Measurements from ENCODE around the gene TPSG1.
"Not testable (repeated sequence)": the region's sequence is repeated elsewhere in the genome, so short reads cannot be mapped to it uniquely, and the experiment has no call there.

TPSG1 gene

GRCh38 chr16:1202274-1202673 is 22.8 kb downstream of the TPSG1 start:
- no CpG with 5 or more reads among the region's 18 CpGs for WGBS (ENCODE audit: extremely low coverage, insufficient coverage, low lambda C conversion rate)
- no peak overlapping the region for H2BK120ac ChIP-seq (ENCODE audit: low read depth, low read length)
- no peak overlapping the region for H3K18ac ChIP-seq (ENCODE audit: low read length)
- H3K79me2 ChIP-seq (ENCODE audit: control insufficient read depth, insufficient read depth, low read length): no peaks in the 10 kb centered on the region
- H3K27ac ChIP-seq (ENCODE audit: low read depth, low read length): no peak overlapping the region
- H2BK15ac ChIP-seq (replicated peaks; ENCODE audit: low read depth): no peak overlapping the region
- H3K79me1 ChIP-seq (ENCODE audit: low read length): no peaks in the 10 kb centered on the region
- H3K56ac ChIP-seq (ENCODE audit: low read length): no peak overlapping the region
- H3K27me3 ChIP-seq (ENCODE audit: insufficient read depth, low read length, poor library complexity): no peaks in the 10 kb centered on the region
- H3K23ac ChIP-seq (ENCODE audit: low read length): no peak overlapping the region
- no peak overlapping the region for H2BK5ac ChIP-seq (ENCODE audit: low read length)
- no peaks in the 10 kb centered on the region for H3K4me1 ChIP-seq (ENCODE audit: control insufficient read depth, low read depth, low read length)
- H4K5ac ChIP-seq (ENCODE audit: low read length): no peak overlapping the region
- no peak overlapping the region for H2AK5ac ChIP-seq (ENCODE audit: low read length)
- H3K36me3 ChIP-seq (ENCODE audit: control insufficient read depth, insufficient read depth, low read length): no peaks in the 10 kb centered on the region
- H4K8ac ChIP-seq (ENCODE audit: low read depth, low read length): no peak overlapping the region
- H3K4me2 ChIP-seq (ENCODE audit: low read length): no peak overlapping the region
- no peak for DNase-seq
- no peak overlapping the region for H3K9ac ChIP-seq (ENCODE audit: low read length)
- H3K4me3 ChIP-seq (ENCODE audit: low read length): no peak overlapping the region
- no peak overlapping the region for H3K4ac ChIP-seq (ENCODE audit: low read depth, low read length)

- Histone ChIP-seq H3K4me2 (ENCODE audit: low read length) (no peak overlapping the region), H4K5ac (ENCODE audit: low read length) (no peak overlapping the region), H3K27ac (ENCODE audit: low read depth, low read length) (no peak overlapping the region), H3K9ac (ENCODE audit: low read length) (no peak overlapping the region), H2AK5ac (ENCODE audit: low read length) (no peak overlapping the region), H3K27me3 (ENCODE audit: insufficient read depth, low read length, poor library complexity) (no peaks in the 10 kb centered on the region), H3K79me2 (ENCODE audit: control insufficient read depth, insufficient read depth, low read length) (no peaks in the 10 kb centered on the region), H2BK5ac (ENCODE audit: low read length) (no peak overlapping the region), H3K56ac (ENCODE audit: low read length) (no peak overlapping the region), H3K4me3 (ENCODE audit: low read length) (no peak overlapping the region), H3K79me1 (ENCODE audit: low read length) (no peaks in the 10 kb centered on the region), H3K4ac (ENCODE audit: low read depth, low read length) (no peak overlapping the region), H3K18ac (ENCODE audit: low read length) (no peak overlapping the region), H3K36me3 (ENCODE audit: control insufficient read depth, insufficient read depth, low read length) (no peaks in the 10 kb centered on the region), H2BK120ac (ENCODE audit: low read depth, low read length) (no peak overlapping the region), H2BK15ac (replicated peaks; ENCODE audit: low read depth) (no peak overlapping the region), H4K8ac (ENCODE audit: low read depth, low read length) (no peak overlapping the region), H3K23ac (ENCODE audit: low read length) (no peak overlapping the region), H3K4me1 (ENCODE audit: control insufficient read depth, low read depth, low read length) (no peaks in the 10 kb centered on the region)
- WGBS (ENCODE audit: extremely low coverage, insufficient coverage, low lambda C conversion rate): no CpG with 5 or more reads among the region's 25 CpGs
- no peak for DNase-seq
Measured at GRCh38 chr16:1201444-1201843, 23.6 kb downstream of the TPSG1 start.

DNA sequence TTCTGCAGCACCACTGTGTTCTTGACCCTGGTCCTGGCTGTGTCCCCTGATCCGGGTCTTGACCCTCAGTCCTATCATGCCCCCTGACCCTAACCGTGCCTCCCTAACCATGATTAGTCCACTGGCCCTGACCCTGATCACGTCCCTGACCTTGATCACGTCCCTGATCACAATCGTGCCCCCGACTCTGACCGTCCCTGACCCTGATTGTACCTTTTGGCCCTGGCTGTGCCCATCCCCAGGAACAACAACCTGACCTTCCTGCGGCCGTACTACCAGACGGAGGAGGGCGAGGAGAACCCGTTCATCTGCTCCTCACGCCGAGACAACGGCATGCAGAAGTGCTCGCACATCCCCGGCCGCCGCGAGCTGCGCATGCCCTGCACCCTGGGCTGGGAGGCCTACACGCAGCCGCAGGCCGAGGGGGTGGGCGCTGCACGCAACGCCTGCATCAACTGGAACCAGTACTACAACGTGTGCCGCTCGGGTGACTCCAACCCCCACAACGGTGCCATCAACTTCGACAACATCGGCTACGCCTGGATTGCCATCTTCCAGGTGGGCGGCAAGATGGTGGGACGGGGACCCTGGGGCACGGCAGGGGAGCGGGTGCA is 24.9 kb downstream of the TPSG1 start:
- no peak overlapping the region for H2AK5ac ChIP-seq (ENCODE audit: low read length)
- H3K4me1 ChIP-seq (ENCODE audit: control insufficient read depth, low read depth, low read length): no peaks in the 10 kb centered on the region
- no peaks in the 10 kb centered on the region for H3K27me3 ChIP-seq (ENCODE audit: insufficient read depth, low read length, poor library complexity)
- no peak overlapping the region for H3K4me3 ChIP-seq (ENCODE audit: low read length)
- no peak overlapping the region for H3K4me2 ChIP-seq (ENCODE audit: low read length)
- no peak overlapping the region for H2BK5ac ChIP-seq (ENCODE audit: low read length)
- H3K79me1 ChIP-seq (ENCODE audit: low read length): no peaks in the 10 kb centered on the region
- no peak overlapping the region for H3K4ac ChIP-seq (ENCODE audit: low read depth, low read length)
- H2BK15ac ChIP-seq (replicated peaks; ENCODE audit: low read depth): no peak overlapping the region
- no peak overlapping the region for H3K9ac ChIP-seq (ENCODE audit: low read length)
- H3K79me2 ChIP-seq (ENCODE audit: control insufficient read depth, insufficient read depth, low read length): no peaks in the 10 kb centered on the region
- no peak overlapping the region for H4K8ac ChIP-seq (ENCODE audit: low read depth, low read length)
- no peak for DNase-seq
- H3K56ac ChIP-seq (ENCODE audit: low read length): no peak overlapping the region
- no peak overlapping the region for H3K18ac ChIP-seq (ENCODE audit: low read length)
- H3K36me3 ChIP-seq (ENCODE audit: control insufficient read depth, insufficient read depth, low read length): no peaks in the 10 kb centered on the region
- no peak overlapping the region for H2BK120ac ChIP-seq (ENCODE audit: low read depth, low read length)
- no CpG with 5 or more reads among the region's 38 CpGs for WGBS (ENCODE audit: extremely low coverage, insufficient coverage, low lambda C conversion rate)
- H3K27ac ChIP-seq (ENCODE audit: low read depth, low read length): no peak overlapping the region
- no peak overlapping the region for H4K5ac ChIP-seq (ENCODE audit: low read length)
- no peak overlapping the region for H3K23ac ChIP-seq (ENCODE audit: low read length)

- Histone ChIP-seq H2AK5ac (ENCODE audit: low read length) (no peak overlapping the region), H3K9ac (ENCODE audit: low read length) (no peak overlapping the region), H3K56ac (ENCODE audit: low read length) (no peak overlapping the region), H3K4ac (ENCODE audit: low read depth, low read length) (no peak overlapping the region), H3K23ac (ENCODE audit: low read length) (no peak overlapping the region), H4K8ac (ENCODE audit: low read depth, low read length) (no peak overlapping the region), H3K36me3 (ENCODE audit: control insufficient read depth, insufficient read depth, low read length) (no peaks in the 10 kb centered on the region), H4K5ac (ENCODE audit: low read length) (no peak overlapping the region), H3K27ac (ENCODE audit: low read depth, low read length) (no peak overlapping the region), H3K4me1 (ENCODE audit: control insufficient read depth, low read depth, low read length) (no peaks in the 10 kb centered on the region), H2BK15ac (replicated peaks; ENCODE audit: low read depth) (no peak overlapping the region), H3K27me3 (ENCODE audit: insufficient read depth, low read length, poor library complexity) (no peaks in the 10 kb centered on the region), H2BK120ac (ENCODE audit: low read depth, low read length) (no peak overlapping the region), H3K79me1 (ENCODE audit: low read length) (no peaks in the 10 kb centered on the region), H3K4me2 (ENCODE audit: low read length) (no peak overlapping the region), H3K79me2 (ENCODE audit: control insufficient read depth, insufficient read depth, low read length) (no peaks in the 10 kb centered on the region), H3K4me3 (ENCODE audit: low read length) (no peak overlapping the region), H2BK5ac (ENCODE audit: low read length) (no peak overlapping the region), H3K18ac (ENCODE audit: low read length) (no peak overlapping the region)
- no peak for DNase-seq
- no CpG with 5 or more reads among the region's 19 CpGs for WGBS (ENCODE audit: extremely low coverage, insufficient coverage, low lambda C conversion rate)
Measured at GRCh38 chr16:1199347-1200013, 25.6 kb downstream of the TPSG1 start.

- H2AK5ac ChIP-seq (ENCODE audit: low read length); H3K4me2 ChIP-seq (ENCODE audit: low read length); H3K27me3 ChIP-seq (ENCODE audit: insufficient read depth, low read length, poor library complexity); H3K27ac ChIP-seq (ENCODE audit: low read depth, low read length); H3K18ac ChIP-seq (ENCODE audit: low read length); H3K23ac ChIP-seq (ENCODE audit: low read length); H4K8ac ChIP-seq (ENCODE audit: low read depth, low read length); H3K36me3 ChIP-seq (ENCODE audit: control insufficient read depth, insufficient read depth, low read length); H3K56ac ChIP-seq (ENCODE audit: low read length); H2BK5ac ChIP-seq (ENCODE audit: low read length); H2BK120ac ChIP-seq (ENCODE audit: low read depth, low read length); H2BK15ac ChIP-seq (replicated peaks; ENCODE audit: low read depth); H3K4ac ChIP-seq (ENCODE audit: low read depth, low read length); H3K4me3 ChIP-seq (ENCODE audit: low read length); H4K5ac ChIP-seq (ENCODE audit: low read length); H3K4me1 ChIP-seq (ENCODE audit: control insufficient read depth, low read depth, low read length); H3K79me2 ChIP-seq (ENCODE audit: control insufficient read depth, insufficient read depth, low read length); H3K9ac ChIP-seq (ENCODE audit: low read length); DNase-seq; H3K79me1 ChIP-seq (ENCODE audit: low read length): not testable (repeated sequence)
- no CpG with 5 or more reads among the region's 44 CpGs for whole genome bisulfite sequencing (ENCODE audit: extremely low coverage, insufficient coverage, low lambda C conversion rate)
Measured at GRCh38 chr16:1198671-1199346, 26.3 kb downstream of the TPSG1 start.
